Measurements from ENCODE around the gene TES. TPM values are rescaled to one million over a fixed set of nuclear protein-coding genes. Genes with fewer than 3 reads are reported as not detected.

The TES gene
- polyA plus RNA-seq, 3 donors = 21.5 to 28.4 (median 23.4) TPM

- 91 to 93% (median 92%) methylated on average over 6 of the region's 6 CpGs for WGBS, 3 donors
- no peak overlapping the region for H3K27ac ChIP-seq (ENCODE audit: low read depth, low read length)
These were observed 24.4 kb upstream of the TES start for GRCh38 chr7:116185956-116186355.

GRCh38 chr7:116187400-116187799, 22.9 kb upstream of the TES start:
- 95 to 100% (median 100%) methylated on average over 1 of the region's 1 CpG for WGBS, 3 donors
- no peak overlapping the region for H3K27ac ChIP-seq (ENCODE audit: low read depth, low read length)

GRCh38 chr7:116193329-116194087, 16.8 kb upstream of the TES start:
- H3K27ac ChIP-seq (ENCODE audit: low read depth, low read length) = no peak overlapping the region
- WGBS, 3 donors = 73 to 78% (median 74%) methylated on average over 5 of the region's 5 CpGs

- no peak overlapping the region for H3K27ac ChIP-seq (ENCODE audit: low read depth, low read length)
- 62 to 90% (median 86%) methylated on average over 2 of the region's 2 CpGs for WGBS, 3 donors
These were observed 16.2 kb upstream of the TES start for GRCh38 chr7:116194115-116194514.

- WGBS, 3 donors = 93 to 96% (median 95%) methylated on average over 1 of the region's 1 CpG
These were observed 14.9 kb upstream of the TES start for GRCh38 chr7:116195451-116195850.

GRCh38 chr7:116196947-116197346, 13.4 kb upstream of the TES start:
- 93 to 96% (median 93%) methylated on average over 3 of the region's 3 CpGs for WGBS, 3 donors
- no peak overlapping the region for H3K27ac ChIP-seq (ENCODE audit: low read depth, low read length)

More at GRCh38 chr7:116195451-116195850, 14.9 kb upstream of the TES start:
- no peak overlapping the region for H3K27ac ChIP-seq (ENCODE audit: low read depth, low read length)

- H3K27ac ChIP-seq (ENCODE audit: low read depth, low read length) = no peak overlapping the region
- 97 to 99% (median 97%) methylated on average over 3 of the region's 3 CpGs for WGBS, 3 donors
These were observed 13.0 kb upstream of the TES start for GRCh38 chr7:116197360-116197759.

- WGBS, 3 donors = 89 to 92% (median 91%) methylated on average over 5 of the region's 5 CpGs
- no peak overlapping the region for H3K27ac ChIP-seq (ENCODE audit: low read depth, low read length)
These were observed 11.5 kb upstream of the TES start for GRCh38 chr7:116198748-116199410.

GRCh38 chr7:116200963-116201362, 9.4 kb upstream of the TES start:
- no peak overlapping the region for H3K27ac ChIP-seq (ENCODE audit: low read depth, low read length)
- WGBS, 3 donors = 43 to 84% (median 78%) methylated on average over 1 of the region's 1 CpG

- 84 to 96% (median 90%) methylated on average over 1 of the region's 1 CpG for WGBS, 3 donors
- no peak overlapping the region for H3K27ac ChIP-seq (ENCODE audit: low read depth, low read length)
These were observed 4.2 kb upstream of the TES start for GRCh38 chr7:116206141-116206540.

GRCh38 chr7:116208919-116209318, 1.4 kb upstream of the TES start:
- WGBS, 3 donors = 42 to 81% (median 65%) methylated on average over 1 of the region's 1 CpG
- H3K27ac ChIP-seq (ENCODE audit: low read depth, low read length) = no peak overlapping the region

GRCh38 chr7:116209561-116210070, 723 bp upstream of the TES start:
- WGBS, 3 donors = 92 to 96% (median 92%) methylated on average over 6 of the region's 6 CpGs
- no peak overlapping the region for H3K27ac ChIP-seq (ENCODE audit: low read depth, low read length)

- H3K27ac ChIP-seq (ENCODE audit: low read depth, low read length) = peak overlapping the region; percentile 95
- WGBS, 3 donors = 2% methylated on average over 27 of the region's 27 CpGs
These were observed 920 bp downstream of the TES start for GRCh38 chr7:116211006-116211912.

- no peak overlapping the region for H3K27ac ChIP-seq (ENCODE audit: low read depth, low read length)
- 43 to 55% (median 44%) methylated on average over 7 of the region's 7 CpGs for WGBS, 3 donors
These were observed 1.7 kb downstream of the TES start for GRCh38 chr7:116211913-116212596.

- H3K27ac ChIP-seq (ENCODE audit: low read depth, low read length) = no peak overlapping the region
- WGBS, 3 donors = 33 to 65% (median 49%) methylated on average over 4 of the region's 4 CpGs
These were observed 2.5 kb downstream of the TES start for GRCh38 chr7:116212869-116213268.

- WGBS, 3 donors = 36 to 67% (median 45%) methylated on average over 4 of the region's 4 CpGs
- no peak overlapping the region for H3K27ac ChIP-seq (ENCODE audit: low read depth, low read length)
These were observed 3.2 kb downstream of the TES start for GRCh38 chr7:116213361-116214130.

- 80 to 95% (median 88%) methylated on average over 3 of the region's 3 CpGs for WGBS, 3 donors
- no peak overlapping the region for H3K27ac ChIP-seq (ENCODE audit: low read depth, low read length)
These were observed 4.6 kb downstream of the TES start for GRCh38 chr7:116214921-116215320.
